NCI-H2171 treated with DMSO at 0.1 percent for 48 hours (cell line): ENCODE measurements around the gene CCDC177.

Experiments used
- DNase-seq: peaks from one replicate; lab custom pipeline; 2025; lab: John Stamatoyannopoulos, UW

Gene CCDC177

GRCh38 chr14:69574263-69574953 lies at the start of gene CCDC177:
Gene CCDC177, minus strand, starts transcription at chr14:69574871. Its CDS starts 1,249 bp downstream, at chr14:69573622.
- peak; percentile 96 for DNase-seq

- DNase-seq = no peak
These were observed 49.5 kb upstream of the CCDC177 start for GRCh38 chr14:69624136-69624535.

GRCh38 chr14:69620981-69621380 lies 46.3 kb upstream of the CCDC177 start:
- no peak for DNase-seq

GRCh38 chr14:69620211-69620611 lies 45.5 kb upstream of the CCDC177 start:
- no peak for DNase-seq

GRCh38 chr14:69619012-69619411 lies 44.3 kb upstream of the CCDC177 start:
- DNase-seq = no peak

- peak; percentile 78 for DNase-seq
These were observed 43.1 kb upstream of the CCDC177 start for GRCh38 chr14:69617796-69618195.

GRCh38 chr14:69616408-69616773 lies 41.7 kb upstream of the CCDC177 start:
- DNase-seq = no peak

- DNase-seq = peak; percentile 90
These were observed 41.1 kb upstream of the CCDC177 start for GRCh38 chr14:69615496-69616407.

- DNase-seq = no peak
These were observed 40.4 kb upstream of the CCDC177 start for GRCh38 chr14:69615121-69615495.

- no peak for DNase-seq
These were observed 39.9 kb upstream of the CCDC177 start for GRCh38 chr14:69614592-69614991.

- DNase-seq = no peak
These were observed 38.8 kb upstream of the CCDC177 start for GRCh38 chr14:69613312-69614073.

GRCh38 chr14:69612783-69613130 lies 38.1 kb upstream of the CCDC177 start:
- DNase-seq = peak; percentile 58

GRCh38 chr14:69612014-69612782 lies 37.5 kb upstream of the CCDC177 start:
- peak; percentile 33 for DNase-seq

GRCh38 chr14:69611172-69612013 lies 36.7 kb upstream of the CCDC177 start, which contains the start of gene SUSD6:
Gene SUSD6, plus strand, starts transcription at chr14:69611596. Its CDS starts 46,997 bp downstream, at chr14:69658593.
- peak; percentile 90 for DNase-seq

- no peak for DNase-seq
These were observed 36.2 kb upstream of the CCDC177 start for GRCh38 chr14:69610874-69611171.

GRCh38 chr14:69610020-69610873 lies 35.6 kb upstream of the CCDC177 start:
- DNase-seq = no peak

GRCh38 chr14:69606258-69607184 lies 31.9 kb upstream of the CCDC177 start:
- DNase-seq = no peak

GRCh38 chr14:69605738-69606137 lies 31.1 kb upstream of the CCDC177 start:
- no peak for DNase-seq
